Measurements from ENCODE around the gene ATMIN.

GRCh38 chr16:81071805-81072204 is 36.2 kb downstream of the ATMIN start:
- no peak for TF ChIP-seq CTCF (IDR thresholded peaks at IDR 0.05)
- TF ChIP-seq POLR2A (IDR thresholded peaks at IDR 0.05) = no peak
- TF ChIP-seq POLR2AphosphoS5 (IDR thresholded peaks at IDR 0.05) = no peak
